GM23338 (cell line): ENCODE measurements around the gene RBM19. TPM values are rescaled to one million over a fixed set of nuclear protein-coding genes. Genes with fewer than 3 reads are reported as not detected.

Experiments used
- ATAC-seq: fragments of 200-7000 bp; cut with Tn5 transposase; 3 replicates; pipeline ENCODE4 v1.9.1; 2020
- DNase-seq: peaks from one replicate; pipeline ENCODE4 v3.0.0-alpha.2; 2015; ENCODE audit warnings: low spot score
- H2AFZ ChIP-seq: fragments of 200-600 bp; sonication (generic); 2 replicates; pipeline ENCODE4 v1.8.0; 2016; ENCODE audit warnings: antibody characterized with exemption, mild to moderate bottlenecking, moderate library complexity
- H3F3A ChIP-seq: fragments of 200-600 bp; sonication (generic); replicated peaks from 2 replicates; pipeline ENCODE4 v1.8.0; 2017; ENCODE audit warnings: antibody characterized with exemption, mixed run types, low read depth
- H3K27ac ChIP-seq: fragments of 200-600 bp; sonication (generic); 2 replicates; pipeline ENCODE4 v1.6.1; 2016; ENCODE audit warnings: low read depth
- H3K27me3 ChIP-seq: fragments of 200-600 bp; sonication (generic); 2 replicates; pipeline ENCODE4 v1.8.0; 2016; ENCODE audit warnings: mild to moderate bottlenecking, mixed run types, moderate library complexity; ENCODE audit not compliant: insufficient read depth
- H3K36me3 ChIP-seq: fragments of 200-600 bp; sonication (generic); 2 replicates; pipeline ENCODE4 v1.8.0; 2016; ENCODE audit warnings: mild to moderate bottlenecking; ENCODE audit not compliant: insufficient read depth
- H3K4me1 ChIP-seq: fragments of 200-600 bp; sonication (generic); 2 replicates; pipeline ENCODE4 v1.8.0; 2016; ENCODE audit warnings: mild to moderate bottlenecking, moderate library complexity; ENCODE audit not compliant: insufficient read depth
- H3K4me2 ChIP-seq: fragments of 200-600 bp; sonication (generic); 2 replicates; pipeline ENCODE4 v1.7.1; 2017; ENCODE audit warnings: mixed run types
- H3K4me3 ChIP-seq: fragments of 200-600 bp; sonication (generic); 2 replicates; pipeline ENCODE4 v1.6.1; 2016; ENCODE audit warnings: mixed run types
- H3K79me2 ChIP-seq: fragments of 200-600 bp; sonication (generic); replicated peaks from 2 replicates; pipeline ENCODE4 v1.8.0; 2017; ENCODE audit warnings: mild to moderate bottlenecking; ENCODE audit not compliant: insufficient read depth
- H3K9me2 ChIP-seq: fragments of 200-600 bp; sonication (generic); 2 replicates; pipeline ENCODE4 v1.8.0; 2017; ENCODE audit not compliant: insufficient read depth
- H4K20me1 ChIP-seq: fragments of 200-600 bp; sonication (generic); replicated peaks from 2 replicates; pipeline ENCODE4 v1.8.0; 2017; ENCODE audit warnings: mild to moderate bottlenecking; ENCODE audit not compliant: insufficient read depth
- H3K27ac Mint-ChIP-seq: 2 replicates; pipeline ENCODE4 v1.8.0; 2020; ENCODE audit warnings: inconsistent platforms, mild to moderate bottlenecking, moderate library complexity, mixed read lengths
- H3K27me3 Mint-ChIP-seq: 3 replicates; pipeline ENCODE4 v1.8.0; 2022; ENCODE audit warnings: low read depth, mild to moderate bottlenecking, moderate library complexity, mixed read lengths, inconsistent platforms; ENCODE audit not compliant: insufficient read depth, poor library complexity
- H3K36me3 Mint-ChIP-seq: 3 replicates; pipeline ENCODE4 v1.8.0; 2021; ENCODE audit warnings: low read depth, mild to moderate bottlenecking, inconsistent platforms, moderate library complexity, mixed read lengths
- H3K4me1 Mint-ChIP-seq: 3 replicates; pipeline ENCODE4 v1.8.0; 2020; ENCODE audit warnings: mild to moderate bottlenecking, inconsistent platforms, mixed read lengths
- H3K4me3 Mint-ChIP-seq: 3 replicates; pipeline ENCODE4 v1.8.0; 2021; ENCODE audit warnings: moderate library complexity, mild to moderate bottlenecking, inconsistent platforms, mixed read lengths
- H3K9me3 Mint-ChIP-seq: 3 replicates; pipeline ENCODE4 v1.8.0; 2020; ENCODE audit warnings: moderate library complexity, mild to moderate bottlenecking, inconsistent platforms, mixed read lengths
- JUNB ChIP-seq: IDR thresholded peaks from one replicate; pipeline ENCODE4 v1.6.1; 2016; ENCODE audit warnings: antibody characterized with exemption; ENCODE audit not compliant: unreplicated experiment
- STAT1 ChIP-seq: IDR thresholded peaks from one replicate; pipeline ENCODE4 v1.6.1; 2016; ENCODE audit warnings: antibody characterized with exemption; ENCODE audit not compliant: unreplicated experiment
- polyA plus RNA-seq: library from polyadenylated mRNA; unstranded; fragments of >200 nt; fragmentation: Nextera tagmentation; extraction: Ambion mirVana; gene quantifications from 2 replicates; pipeline ENCODE4 v1.2.1, GENCODE V29; 2016
- total RNA-seq: library from RNA; depleted of rRNA; stranded (reverse); fragments of >200 nt; shearing (Covaris generic); gene quantifications from 2 replicates; pipeline ENCODE4 v1.2.3, GENCODE V29; 2014
- TF ChIP-seq, protein P1 (sequence below): fragments of 250-450 bp; sonication (Bioruptor Pico); IDR thresholded peaks from 2 replicates; pipeline ENCODE4 v1.5.0; 2020; ENCODE audit warnings: mild to moderate bottlenecking, moderate library complexity
- TF ChIP-seq, protein P2 (sequence below), 2 experiments: fragments of 200-600 bp in 1 of 2; sonication (generic) in 1 of 2; conservative IDR thresholded peaks; 2 replicates each; pipeline versions ENCODE4 v1.5.1 to v1.6.1; 2016 to 2017; ENCODE audit warnings: antibody characterized with exemption in 2 of 2, low read depth in 2 of 2, mild to moderate bottlenecking in 2 of 2, moderate library complexity in 1 of 2

RBM19 gene
- total and polyA plus RNA-seq, 2 experiments from 2014 or later, result 43.4 to 56.7 TPM

GRCh38 chr12:113889891-113890581 lies 76.1 kb downstream of the RBM19 start (continued):
- TF ChIP-seq, protein P1, sequence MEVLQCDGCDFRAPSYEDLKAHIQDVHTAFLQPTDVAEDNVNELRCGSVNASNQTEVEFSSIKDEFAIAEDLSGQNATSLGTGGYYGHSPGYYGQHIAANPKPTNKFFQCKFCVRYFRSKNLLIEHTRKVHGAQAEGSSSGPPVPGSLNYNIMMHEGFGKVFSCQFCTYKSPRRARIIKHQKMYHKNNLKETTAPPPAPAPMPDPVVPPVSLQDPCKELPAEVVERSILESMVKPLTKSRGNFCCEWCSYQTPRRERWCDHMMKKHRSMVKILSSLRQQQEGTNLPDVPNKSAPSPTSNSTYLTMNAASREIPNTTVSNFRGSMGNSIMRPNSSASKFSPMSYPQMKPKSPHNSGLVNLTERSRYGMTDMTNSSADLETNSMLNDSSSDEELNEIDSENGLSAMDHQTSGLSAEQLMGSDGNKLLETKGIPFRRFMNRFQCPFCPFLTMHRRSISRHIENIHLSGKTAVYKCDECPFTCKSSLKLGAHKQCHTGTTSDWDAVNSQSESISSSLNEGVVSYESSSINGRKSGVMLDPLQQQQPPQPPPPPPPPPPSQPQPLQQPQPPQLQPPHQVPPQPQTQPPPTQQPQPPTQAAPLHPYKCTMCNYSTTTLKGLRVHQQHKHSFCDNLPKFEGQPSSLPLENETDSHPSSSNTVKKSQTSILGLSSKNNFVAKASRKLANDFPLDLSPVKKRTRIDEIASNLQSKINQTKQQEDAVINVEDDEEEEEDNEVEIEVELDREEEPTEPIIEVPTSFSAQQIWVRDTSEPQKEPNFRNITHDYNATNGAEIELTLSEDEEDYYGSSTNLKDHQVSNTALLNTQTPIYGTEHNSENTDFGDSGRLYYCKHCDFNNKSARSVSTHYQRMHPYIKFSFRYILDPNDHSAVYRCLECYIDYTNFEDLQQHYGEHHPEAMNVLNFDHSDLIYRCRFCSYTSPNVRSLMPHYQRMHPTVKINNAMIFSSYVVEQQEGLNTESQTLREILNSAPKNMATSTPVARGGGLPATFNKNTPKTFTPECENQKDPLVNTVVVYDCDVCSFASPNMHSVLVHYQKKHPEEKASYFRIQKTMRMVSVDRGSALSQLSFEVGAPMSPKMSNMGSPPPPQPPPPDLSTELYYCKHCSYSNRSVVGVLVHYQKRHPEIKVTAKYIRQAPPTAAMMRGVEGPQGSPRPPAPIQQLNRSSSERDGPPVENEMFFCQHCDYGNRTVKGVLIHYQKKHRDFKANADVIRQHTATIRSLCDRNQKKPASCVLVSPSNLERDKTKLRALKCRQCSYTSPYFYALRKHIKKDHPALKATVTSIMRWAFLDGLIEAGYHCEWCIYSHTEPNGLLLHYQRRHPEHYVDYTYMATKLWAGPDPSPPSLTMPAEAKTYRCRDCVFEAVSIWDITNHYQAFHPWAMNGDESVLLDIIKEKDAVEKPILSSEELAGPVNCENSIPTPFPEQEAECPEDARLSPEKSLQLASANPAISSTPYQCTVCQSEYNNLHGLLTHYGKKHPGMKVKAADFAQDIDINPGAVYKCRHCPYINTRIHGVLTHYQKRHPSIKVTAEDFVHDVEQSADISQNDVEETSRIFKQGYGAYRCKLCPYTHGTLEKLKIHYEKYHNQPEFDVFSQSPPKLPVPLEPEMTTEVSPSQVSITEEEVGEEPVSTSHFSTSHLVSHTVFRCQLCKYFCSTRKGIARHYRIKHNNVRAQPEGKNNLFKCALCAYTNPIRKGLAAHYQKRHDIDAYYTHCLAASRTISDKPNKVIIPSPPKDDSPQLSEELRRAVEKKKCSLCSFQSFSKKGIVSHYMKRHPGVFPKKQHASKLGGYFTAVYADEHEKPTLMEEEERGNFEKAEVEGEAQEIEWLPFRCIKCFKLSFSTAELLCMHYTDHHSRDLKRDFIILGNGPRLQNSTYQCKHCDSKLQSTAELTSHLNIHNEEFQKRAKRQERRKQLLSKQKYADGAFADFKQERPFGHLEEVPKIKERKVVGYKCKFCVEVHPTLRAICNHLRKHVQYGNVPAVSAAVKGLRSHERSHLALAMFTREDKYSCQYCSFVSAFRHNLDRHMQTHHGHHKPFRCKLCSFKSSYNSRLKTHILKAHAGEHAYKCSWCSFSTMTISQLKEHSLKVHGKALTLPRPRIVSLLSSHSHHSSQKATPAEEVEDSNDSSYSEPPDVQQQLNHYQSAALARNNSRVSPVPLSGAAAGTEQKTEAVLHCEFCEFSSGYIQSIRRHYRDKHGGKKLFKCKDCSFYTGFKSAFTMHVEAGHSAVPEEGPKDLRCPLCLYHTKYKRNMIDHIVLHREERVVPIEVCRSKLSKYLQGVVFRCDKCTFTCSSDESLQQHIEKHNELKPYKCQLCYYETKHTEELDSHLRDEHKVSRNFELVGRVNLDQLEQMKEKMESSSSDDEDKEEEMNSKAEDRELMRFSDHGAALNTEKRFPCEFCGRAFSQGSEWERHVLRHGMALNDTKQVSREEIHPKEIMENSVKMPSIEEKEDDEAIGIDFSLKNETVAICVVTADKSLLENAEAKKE (CRISPR knock-in tag), result no peak
- no peak for TF ChIP-seq JUNB
- TF ChIP-seq, protein P2, sequence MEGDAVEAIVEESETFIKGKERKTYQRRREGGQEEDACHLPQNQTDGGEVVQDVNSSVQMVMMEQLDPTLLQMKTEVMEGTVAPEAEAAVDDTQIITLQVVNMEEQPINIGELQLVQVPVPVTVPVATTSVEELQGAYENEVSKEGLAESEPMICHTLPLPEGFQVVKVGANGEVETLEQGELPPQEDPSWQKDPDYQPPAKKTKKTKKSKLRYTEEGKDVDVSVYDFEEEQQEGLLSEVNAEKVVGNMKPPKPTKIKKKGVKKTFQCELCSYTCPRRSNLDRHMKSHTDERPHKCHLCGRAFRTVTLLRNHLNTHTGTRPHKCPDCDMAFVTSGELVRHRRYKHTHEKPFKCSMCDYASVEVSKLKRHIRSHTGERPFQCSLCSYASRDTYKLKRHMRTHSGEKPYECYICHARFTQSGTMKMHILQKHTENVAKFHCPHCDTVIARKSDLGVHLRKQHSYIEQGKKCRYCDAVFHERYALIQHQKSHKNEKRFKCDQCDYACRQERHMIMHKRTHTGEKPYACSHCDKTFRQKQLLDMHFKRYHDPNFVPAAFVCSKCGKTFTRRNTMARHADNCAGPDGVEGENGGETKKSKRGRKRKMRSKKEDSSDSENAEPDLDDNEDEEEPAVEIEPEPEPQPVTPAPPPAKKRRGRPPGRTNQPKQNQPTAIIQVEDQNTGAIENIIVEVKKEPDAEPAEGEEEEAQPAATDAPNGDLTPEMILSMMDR (conservative IDR thresholded peaks at IDR 0.05; ENCODE audit: low read depth in 2 of 2), result no peak

GRCh38 chr12:113889076-113889475 lies 77.0 kb downstream of the RBM19 start:
- Mint-ChIP-seq H3K36me3 (peaks cover 17% of the 10 kb centered on the region), H3K4me3 (no peak overlapping the region), H3K9me3 (peaks cover 6% of the 10 kb centered on the region; the same call in 2 of the 3 replicates), H3K27me3 (peaks cover 5% of the 10 kb centered on the region), H3K27ac (peak overlapping the region; percentile 72; the same call in 1 of the 2 replicates), H3K4me1 (peaks cover 17% of the 10 kb centered on the region)
- peak; percentile 59 for ATAC-seq
- Histone ChIP-seq H3K27me3 (no peaks in the 10 kb centered on the region), H4K20me1 (no peaks in the 10 kb centered on the region; the same call in 1 of the 2 replicates), H3K36me3 (no peaks in the 10 kb centered on the region), H3K9me2 (no peaks in the 10 kb centered on the region), H3K4me1 (peaks cover 11% of the 10 kb centered on the region), H3K4me3 (no peak overlapping the region), H3K27ac (no peak overlapping the region), H3K79me2 (no peaks in the 10 kb centered on the region), H3F3A (no peaks in the 10 kb centered on the region), H2AFZ (no peak overlapping the region), H3K4me2 (no peak overlapping the region)
- DNase-seq, result peak; percentile 6
- TF ChIP-seq STAT1, result no peak
- TF ChIP-seq, protein P2 (conservative IDR thresholded peaks at IDR 0.05; ENCODE audit: low read depth in 2 of 2), result peak in 1 of 2 experiments; percentile 34; a peak in 2 of 4 replicates
